Stomach (tissue), 4 donors: ENCODE results near the gene GJA3.

ENCODE experiments used
- CTCF ChIP-seq, 7 experiments: fragments of 450-650 bp in 4 of 7; fragments of 200-600 bp in 3 of 7; sonication (generic) in 3 of 7; IDR thresholded peaks; one replicate each; pipeline ENCODE4 v1.5.1; 2016 to 2019; ENCODE audit warnings: antibody characterized with exemption in 7 of 7, control low read depth in 2 of 7, mild to moderate bottlenecking in 1 of 7
- EP300 ChIP-seq: sonication (generic); formaldehyde crosslinking; IDR thresholded peaks from one replicate; pipeline ENCODE4 v1.6.1; 2017; ENCODE audit warnings: antibody characterized with exemption
- POLR2A ChIP-seq, 4 donors: fragments of 450-650 bp; IDR thresholded peaks; one replicate each; pipeline ENCODE4 v1.6.1; 2016; ENCODE audit warnings: antibody characterized with exemption in 4 of 4, control low read depth in 2 of 4, mild to moderate bottlenecking in 1 of 4, moderate library complexity in 1 of 4
- POLR2AphosphoS5 ChIP-seq, 3 donors: sonication (generic); formaldehyde crosslinking; IDR thresholded peaks; one replicate each; pipeline ENCODE4 v1.6.1; 2016; ENCODE audit warnings: antibody characterized with exemption in 3 of 3

- TF ChIP-seq CTCF (IDR thresholded peaks at IDR 0.05): no peak
- no peak for TF ChIP-seq POLR2AphosphoS5 (IDR thresholded peaks at IDR 0.05)
- no peak for TF ChIP-seq POLR2A (IDR thresholded peaks at IDR 0.05)
- no peak for TF ChIP-seq EP300
These were observed 11.1 kb downstream of the GJA3 start for GRCh38 chr13:20149762-20150161.
